Hematopoietic multipotent progenitor cell treated with erythropoietin and hydrocortisone succinate and interleukin-3 and kit ligand, for 15 days (in vitro differentiated cells): Measurements from ENCODE around the gene ACLY.
"Not testable (repeated sequence)": the region's sequence is repeated elsewhere in the genome, so short reads cannot be mapped to it uniquely, and the experiment has no call there.

ENCODE experiments used
- DNase-seq: peaks from one replicate; pipeline ENCODE4 v3.0.0-alpha.2; 2015; ENCODE audit warnings: low spot score

The ACLY gene

GRCh38 chr17:41829961-41830360 is 88.8 kb downstream of the ACLY start:
- not testable (repeated sequence) for DNase-seq

DNA sequence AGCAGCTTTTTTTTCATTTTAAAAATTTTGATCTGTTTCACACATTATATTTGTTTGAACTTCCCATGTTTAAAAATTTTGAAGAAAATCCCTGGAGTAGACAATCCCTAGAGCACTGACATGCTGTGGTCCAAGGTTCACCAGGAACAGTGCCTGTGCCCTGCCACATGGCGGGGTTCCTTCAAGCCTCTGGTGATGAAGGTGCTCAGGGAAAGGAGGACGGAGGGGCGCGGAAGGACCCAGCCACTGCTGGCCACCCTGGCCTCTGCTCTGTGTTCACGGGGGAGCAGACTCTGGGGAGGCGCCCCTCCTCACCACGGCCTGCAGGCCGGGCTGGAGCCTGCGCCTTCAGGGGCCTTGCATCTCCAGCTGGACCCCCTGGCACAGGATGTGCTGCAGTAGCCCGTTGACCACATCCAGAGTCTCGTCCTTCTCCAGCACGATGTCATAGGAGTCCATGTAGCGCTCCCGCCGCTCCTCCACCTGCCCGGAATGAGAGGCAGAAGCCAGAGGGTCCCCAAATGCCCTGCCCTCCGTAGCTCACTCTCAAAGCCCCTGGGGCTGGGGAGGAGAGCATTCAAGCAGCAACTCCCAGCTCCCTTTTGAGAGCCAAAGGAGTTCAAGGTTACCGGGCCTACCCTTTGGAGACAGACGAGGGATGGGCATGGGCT is 93.4 kb downstream of the ACLY start:
- DNase-seq: no peak

DNA sequence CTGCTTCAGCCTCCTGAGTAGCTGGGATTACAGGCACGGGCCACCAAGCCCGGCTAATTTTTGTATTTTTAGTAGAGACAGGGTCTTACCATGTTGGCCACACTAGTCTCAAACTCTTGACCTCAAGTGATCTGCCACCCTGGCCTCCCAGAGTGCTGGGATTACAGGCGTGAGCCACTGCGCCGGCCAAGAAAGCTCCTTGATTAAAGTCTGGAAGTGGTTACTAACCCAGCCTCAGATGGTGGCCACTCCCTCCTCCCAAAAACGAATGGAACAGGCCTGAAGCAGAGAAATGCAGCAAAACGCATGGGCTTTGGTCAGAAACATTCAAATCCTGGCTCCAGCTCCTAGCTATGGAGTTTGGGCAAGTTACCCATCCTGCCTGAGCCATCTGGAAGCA is 94.7 kb downstream of the ACLY start:
- no peak for DNase-seq

DNA sequence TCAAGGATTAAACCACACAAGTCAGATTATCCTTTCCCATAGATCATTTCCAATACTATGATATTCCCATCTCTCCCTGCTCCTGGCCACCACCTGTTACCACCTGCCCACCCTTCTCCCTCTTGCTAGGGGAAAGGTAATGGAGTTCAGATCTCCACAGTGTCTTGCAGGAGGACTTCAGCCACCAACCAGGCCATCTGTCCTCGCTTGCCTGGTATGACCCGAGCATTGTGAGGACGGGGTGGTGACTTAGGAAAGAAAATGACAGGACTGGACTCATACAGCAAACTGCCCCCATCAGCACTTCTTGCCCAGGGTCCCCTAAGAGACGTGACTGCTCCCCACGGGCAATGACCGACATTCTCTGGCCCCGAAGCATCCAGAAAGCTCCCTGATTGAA is 95.2 kb downstream of the ACLY start:
- no peak for DNase-seq

GRCh38 chr17:41823141-41823524 is 95.6 kb downstream of the ACLY start:
- no peak for DNase-seq

GRCh38 chr17:41822216-41823140 is 96.3 kb downstream of the ACLY start:
- no peak for DNase-seq

- no peak for DNase-seq
Observed at GRCh38 chr17:41821776-41822175, 97.0 kb downstream of the ACLY start.

DNA sequence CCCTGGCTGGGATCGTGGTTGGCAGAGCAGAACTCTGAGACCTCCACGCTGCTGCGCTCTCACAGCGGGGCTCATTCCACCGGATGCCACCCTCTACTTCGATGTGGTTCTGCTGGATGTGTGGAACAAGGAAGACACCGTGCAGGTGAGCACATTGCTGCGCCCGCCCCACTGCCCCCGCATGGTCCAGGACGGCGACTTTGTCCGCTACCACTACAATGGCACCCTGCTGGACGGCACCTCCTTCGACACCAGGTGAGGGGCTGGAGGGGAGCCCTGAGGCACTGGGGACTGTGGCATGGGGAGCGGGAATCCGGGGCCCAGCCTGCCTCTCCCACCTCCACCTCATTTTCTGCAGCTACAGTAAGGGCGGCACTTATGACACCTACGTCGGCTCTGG is 100.7 kb downstream of the ACLY start:
- DNase-seq: no peak
